Measurements from ENCODE around the gene GLDN. TPM values are rescaled to one million over a fixed set of nuclear protein-coding genes. Genes with fewer than 3 reads are reported as not detected.

The GLDN gene
- total and polyA plus RNA-seq, 2 of the 8 experiments (the other 6 are each of a cell fraction or from before 2014, with no cell fraction given): 0.24 to 0.50 TPM

GRCh38 chr15:51444807-51445206 is 103.4 kb downstream of the GLDN start:
- FAIRE-seq (no peak), DNase-seq (ENCODE audit: low read depth in 1 of 2, low spot score in 2 of 2) (no peak)
- H2BK15ac ChIP-seq (ENCODE audit: low read length): no peak overlapping the region
- no peak overlapping the region for H3K4me2 ChIP-seq (ENCODE audit: insufficient read depth in 1 of 2, low read depth in 2 of 2, low read length in 2 of 2)
- CTCF ChIA-PET (ENCODE audit: partially characterized antibody): interaction anchor here (2.1 kb wide), 1 partner anchor 54 kb away, joined by 5 read pairs; no protein-coding TSS in a partner anchor
- no peak overlapping the region for H2BK20ac ChIP-seq (ENCODE audit: low read length)
- H2BK5ac ChIP-seq (ENCODE audit: low read depth, low read length): no peak overlapping the region
- H2AFZ ChIP-seq (ENCODE audit: low read length): no peak overlapping the region
- no peaks in the 10 kb centered on the region for H3K79me1 ChIP-seq (ENCODE audit: low read depth, low read length)
- H3K18ac ChIP-seq (ENCODE audit: extremely low read depth, low read length): no peak overlapping the region
- H4K8ac ChIP-seq (ENCODE audit: extremely low read depth, insufficient read depth, low read length): no peak overlapping the region
- no peaks in the 10 kb centered on the region for H3K9me3 ChIP-seq (ENCODE audit: insufficient read depth in 2 of 2, low read depth in 1 of 2, low read length in 1 of 2)
- H4K5ac ChIP-seq (ENCODE audit: insufficient read length, low read depth, low read length): no peak overlapping the region
- H3K27me3 ChIP-seq (replicated peaks in 1 of 4; ENCODE audit: control insufficient read depth in 3 of 4, extremely low read depth in 1 of 4, insufficient read depth in 3 of 4, low read length in 3 of 4): no peaks in the 10 kb centered on the region
- H3K23me2 ChIP-seq (ENCODE audit: low read depth, low read length): no peaks in the 10 kb centered on the region
- H3K79me2 ChIP-seq (ENCODE audit: control insufficient read depth in 1 of 2, insufficient read depth in 2 of 2, low read length in 2 of 2): no peaks in the 10 kb centered on the region
- H4K20me1 ChIP-seq (replicated peaks in 1 of 2; ENCODE audit: control insufficient read depth in 1 of 2, insufficient read depth in 2 of 2, low read length in 2 of 2): no peaks in the 10 kb centered on the region
- POLR2A ChIA-PET (ENCODE audit: partially characterized antibody): interaction anchor here (1.1 kb wide), 1 partner anchor 16 kb away, joined by 3 read pairs; no protein-coding TSS in a partner anchor
- 100% methylated on average over 1 of the region's 1 CpG; no CpG with 5 or more reads in 1 of the 2 experiments for WGBS, 2 experiments (ENCODE audit: extremely low coverage in 1 of 2, insufficient coverage in 1 of 2, insufficient read length in 1 of 2, insufficient replicate concordance in 2 of 2, low coverage in 1 of 2, low lambda C conversion rate in 2 of 2, missing lambda C conversion rate in 1 of 2)
- H2AK5ac ChIP-seq (ENCODE audit: low read depth, low read length): no peak overlapping the region
- H3K4me1 ChIP-seq (replicated peaks in 1 of 4; ENCODE audit: control insufficient read depth in 3 of 4, insufficient read depth in 4 of 4, low read length in 3 of 4): no peaks in the 10 kb centered on the region
- 0 out of 8 replicates have a peak, but pooled peaks cover 0 to 4% (median 0%) of the 10 kb centered on the region in 4 experiments for H3K36me3 ChIP-seq (ENCODE audit: control insufficient read depth in 2 of 4, insufficient read depth in 4 of 4, low read length in 3 of 4)
- no peak overlapping the region for H3K27ac ChIP-seq (ENCODE audit: low read depth, low read length)
- no peak overlapping the region for H2BK12ac ChIP-seq (ENCODE audit: low read depth, low read length)
- H3K56ac ChIP-seq (replicated peaks; ENCODE audit: insufficient read length, low read depth, low read length): no peak overlapping the region
- no peak overlapping the region for H3K9ac ChIP-seq (replicated peaks in 1 of 4; ENCODE audit: extremely low read depth in 1 of 4, low read depth in 3 of 4, low read length in 3 of 4)
- no peak for TF ChIP-seq ASH2L (IDR thresholded peaks at IDR 0.05; ENCODE audit: low read length)
- no peak for TF ChIP-seq JUN (IDR thresholded peaks at IDR 0.05; ENCODE audit: low read depth, low read length)
- H3K4me3 ChIP-seq (ENCODE audit: extremely low read depth in 1 of 4, insufficient read depth in 2 of 4, low read depth in 3 of 4, low read length in 4 of 4): no peak overlapping the region
- H4K91ac ChIP-seq (replicated peaks; ENCODE audit: insufficient read length, low read length): no peak overlapping the region
- H2BK120ac ChIP-seq (replicated peaks; ENCODE audit: low read depth, low read length): no peak overlapping the region
- H3K14ac ChIP-seq (ENCODE audit: insufficient read length): no peak overlapping the region
- no peak overlapping the region for H3K4ac ChIP-seq (replicated peaks; ENCODE audit: insufficient read length, low read depth, low read length)
- no peak overlapping the region for H3K23ac ChIP-seq (ENCODE audit: insufficient read length)
